Chondrocyte (in vitro differentiated cells): ENCODE measurements around the gene CCDC69. TPM values are rescaled to one million over a fixed set of nuclear protein-coding genes. Genes with fewer than 3 reads are reported as not detected.
"Not testable (repeated sequence)": the region's sequence is repeated elsewhere in the genome, so short reads cannot be mapped to it uniquely, and the experiment has no call there.

ENCODE experiments used
- DNase-seq: peaks from one replicate; pipeline ENCODE4 v3.0.0; 2021; ENCODE audit warnings: mixed read lengths, low spot score
- H3K27ac Mint-ChIP-seq: one replicate; pipeline ENCODE4 v1.8.0; 2021; ENCODE audit warnings: mild to moderate bottlenecking, moderate library complexity, mixed read lengths; ENCODE audit not compliant: unreplicated experiment
- H3K27me3 Mint-ChIP-seq: 2 replicates; pipeline ENCODE4 v1.8.0; 2021; ENCODE audit warnings: low read depth, mixed read lengths
- H3K36me3 Mint-ChIP-seq: 2 replicates; pipeline ENCODE4 v1.8.0; 2021; ENCODE audit warnings: low read depth, mixed read lengths
- H3K4me1 Mint-ChIP-seq: 2 replicates; pipeline ENCODE4 v1.8.0; 2021; ENCODE audit warnings: low read depth, mild to moderate bottlenecking, mixed read lengths
- H3K4me3 Mint-ChIP-seq: one replicate; pipeline ENCODE4 v1.8.0; 2021; ENCODE audit warnings: mild to moderate bottlenecking, moderate library complexity, mixed read lengths; ENCODE audit not compliant: unreplicated experiment
- H3K9me3 Mint-ChIP-seq: 2 replicates; pipeline ENCODE4 v1.8.0; 2021; ENCODE audit warnings: low read depth, mixed read lengths
- CTCF ChIP-seq: fragments of 200-600 bp; sonication (generic); IDR thresholded peaks from 2 replicates; pipeline ENCODE4 v1.5.0; 2021; ENCODE audit warnings: antibody characterized with exemption, mild to moderate bottlenecking, moderate library complexity
- total RNA-seq: library from RNA; stranded (reverse); gene quantifications from 3 replicates; pipeline ENCODE4 v1.2.1, GENCODE V29; 2021

Gene CCDC69
- total RNA-seq, 1 donor from 2014 or later = 1.3 TPM

GRCh38 chr5:151180291-151180690 lies 43.6 kb downstream of the CCDC69 start:
- Mint-ChIP-seq H3K36me3 (peaks cover 1% of the 10 kb centered on the region), H3K4me3 (no peak overlapping the region), H3K27ac (no peak overlapping the region), H3K9me3 (no peaks in the 10 kb centered on the region), H3K27me3 (peaks cover 11% of the 10 kb centered on the region), H3K4me1 (peaks cover 2% of the 10 kb centered on the region)
- no peak for DNase-seq
- TF ChIP-seq CTCF = no peak

GRCh38 chr5:151179489-151179840 lies 44.4 kb downstream of the CCDC69 start:
- TF ChIP-seq CTCF = no peak
- no peak overlapping the region for H3K27ac Mint-ChIP-seq

GRCh38 chr5:151178777-151179488 lies 45.0 kb downstream of the CCDC69 start:
- H3K36me3 Mint-ChIP-seq = peaks cover 1% of the 10 kb centered on the region
- peaks cover 2% of the 10 kb centered on the region for H3K4me1 Mint-ChIP-seq
- H3K9me3 Mint-ChIP-seq = no peaks in the 10 kb centered on the region
- no peak for DNase-seq
- H3K27ac Mint-ChIP-seq = no peak overlapping the region
- H3K27me3 Mint-ChIP-seq = peaks cover 13% of the 10 kb centered on the region
- no peak overlapping the region for H3K4me3 Mint-ChIP-seq
- TF ChIP-seq CTCF = no peak

More at GRCh38 chr5:151179489-151179840, 44.4 kb downstream of the CCDC69 start:
- Mint-ChIP-seq H3K4me3 (no peak overlapping the region), H3K4me1 (peaks cover 2% of the 10 kb centered on the region), H3K36me3 (peaks cover 1% of the 10 kb centered on the region), H3K27me3 (peaks cover 12% of the 10 kb centered on the region), H3K9me3 (no peaks in the 10 kb centered on the region)
- DNase-seq = no peak

DNA sequence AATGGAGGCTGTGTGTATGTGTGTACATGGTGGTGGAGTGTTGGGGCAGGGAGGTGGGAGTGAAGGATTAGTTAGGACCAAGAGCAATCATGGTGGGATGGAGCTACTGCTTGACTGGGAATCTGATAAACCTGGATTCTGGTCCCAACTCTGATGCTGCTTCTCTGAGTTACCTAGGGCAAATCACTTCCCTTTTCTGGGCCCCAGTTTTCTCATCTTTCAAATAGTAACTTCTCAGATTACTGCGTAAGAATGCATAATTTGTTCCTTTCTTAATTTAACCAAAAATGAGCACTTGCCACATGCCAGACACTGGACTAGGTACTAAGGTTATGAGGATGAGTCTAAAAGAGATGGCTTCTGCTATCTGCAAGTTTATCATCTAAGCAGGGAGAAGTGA lies 45.5 kb downstream of the CCDC69 start:
- Mint-ChIP-seq H3K27ac (no peak overlapping the region), H3K27me3 (peaks cover 13% of the 10 kb centered on the region), H3K9me3 (no peaks in the 10 kb centered on the region), H3K4me1 (no peaks in the 10 kb centered on the region), H3K4me3 (no peak overlapping the region), H3K36me3 (peaks cover 1% of the 10 kb centered on the region)
- TF ChIP-seq CTCF = no peak
- no peak for DNase-seq

GRCh38 chr5:151176268-151176667 lies 47.6 kb downstream of the CCDC69 start:
- peaks cover 13% of the 10 kb centered on the region for H3K27me3 Mint-ChIP-seq
- not testable (repeated sequence) for H3K4me1 Mint-ChIP-seq, H3K36me3 Mint-ChIP-seq, H3K27ac Mint-ChIP-seq, H3K4me3 Mint-ChIP-seq, H3K9me3 Mint-ChIP-seq, DNase-seq

- no peak overlapping the region for H3K4me3 Mint-ChIP-seq
- no peak for DNase-seq
- TF ChIP-seq CTCF = no peak
- H3K9me3 Mint-ChIP-seq = no peaks in the 10 kb centered on the region
- peaks cover 15% of the 10 kb centered on the region for H3K27me3 Mint-ChIP-seq
- peaks cover 1% of the 10 kb centered on the region for H3K36me3 Mint-ChIP-seq
- H3K27ac Mint-ChIP-seq = no peak overlapping the region
- no peaks in the 10 kb centered on the region for H3K4me1 Mint-ChIP-seq
These were observed 49.2 kb downstream of the CCDC69 start for GRCh38 chr5:151174612-151175101.
